ENCODE measurements around the gene LRRN1.

DNA sequence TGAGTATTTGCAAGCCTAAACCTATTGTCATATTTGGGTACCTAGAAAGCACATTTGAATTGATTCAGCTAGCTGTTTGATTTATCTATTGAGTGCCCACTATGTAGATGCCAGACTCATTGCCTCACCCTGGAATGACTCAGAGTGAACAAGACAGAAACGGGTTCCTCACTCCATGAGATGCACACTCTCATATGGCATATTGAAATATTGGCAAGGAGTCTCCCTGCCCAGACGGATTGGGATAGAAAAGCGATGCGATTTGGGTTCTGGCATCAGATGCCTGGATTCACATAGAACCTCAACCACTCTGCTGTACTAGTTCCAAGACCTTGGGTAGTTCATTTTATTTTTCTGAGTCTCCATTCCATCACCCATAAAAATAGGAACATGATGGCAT is 22.5 kb downstream of the LRRN1 start:
- TF ChIP-seq CTCF (conservative IDR thresholded peaks at IDR 0.05; ENCODE audit: low read length) (no peak), EZH2phosphoT487 (IDR thresholded peaks at IDR 0.05; ENCODE audit: borderline replicate concordance) (no peak)

Measured in Loucy (cell line).